GM12878 (cell line): ENCODE results near the gene NDUFS6. TPM values are rescaled to one million over a fixed set of nuclear protein-coding genes. Genes with fewer than 3 reads are reported as not detected.
A peak's percentile ranks its signal among the peaks of the same experiment; 100 is the strongest.

Experiments
- CEBPB ChIP-seq, 2 experiments: fragments of 150-350 bp in 1 of 2; IDR thresholded peaks; 2 replicates each; pipeline ENCODE4 v1.6.1; 2012 to 2014; ENCODE audit warnings: low read depth in 2 of 2, low read length in 2 of 2, borderline replicate concordance in 1 of 2, inconsistent platforms in 1 of 2
- CHD2 ChIP-seq: IDR thresholded peaks from 2 replicates; pipeline ENCODE4 v1.6.1; 2011; ENCODE audit warnings: low read depth, low read length, improper control_type of control experiment, borderline replicate concordance
- CTCF ChIP-seq, 3 experiments: IDR thresholded peaks in 2 of 3; conservative IDR thresholded peaks in 1 of 3; 2 replicates each; pipeline ENCODE4 v1.5.1; 2011; ENCODE audit warnings: low read depth in 3 of 3, low read length in 3 of 3, mild to moderate bottlenecking in 3 of 3, control low read depth in 2 of 3, moderate library complexity in 2 of 3, inconsistent platforms in 1 of 3, mixed read lengths in 1 of 3; ENCODE audit not compliant: control insufficient read depth in 2 of 3, insufficient read depth in 1 of 3; ENCODE audit errors: extremely low read depth in 1 of 3
- FOS ChIP-seq: IDR thresholded peaks from 3 replicates; pipeline ENCODE4 v1.6.1; 2011; ENCODE audit warnings: borderline replicate concordance; ENCODE audit not compliant: insufficient read length; ENCODE audit errors: extremely low read depth
- MYB ChIP-seq: fragments of 150-350 bp; IDR thresholded peaks from 2 replicates; pipeline ENCODE4 v1.6.1; 2014; ENCODE audit warnings: mild to moderate bottlenecking, low read depth, low read length, borderline replicate concordance
- PRDM15 ChIP-seq: fragments of 450-650 bp; formaldehyde crosslinking; IDR thresholded peaks from 2 replicates; pipeline ENCODE4 v1.4.0; 2020; ENCODE audit warnings: mild to moderate bottlenecking, moderate library complexity
- SMAD1 ChIP-seq: fragments of 450-650 bp; IDR thresholded peaks from 2 replicates; pipeline ENCODE4 v1.6.1; 2018; ENCODE audit warnings: mild to moderate bottlenecking, low read depth; ENCODE audit not compliant: partially characterized antibody
- SMARCA5 ChIP-seq: fragments of 450-650 bp; IDR thresholded peaks from 2 replicates; pipeline ENCODE4 v1.6.1; 2017; ENCODE audit warnings: mild to moderate bottlenecking
- SPI1 ChIP-seq: IDR thresholded peaks from 2 replicates; pipeline ENCODE4 v1.6.1; 2011; ENCODE audit warnings: low read depth, mild to moderate bottlenecking, low read length, moderate library complexity, borderline replicate concordance; ENCODE audit not compliant: insufficient read depth
- SREBF2 ChIP-seq: IDR thresholded peaks from 2 replicates; pipeline ENCODE4 v1.6.1; 2012; ENCODE audit warnings: mild to moderate bottlenecking, low read length
- SUPT20H ChIP-seq: IDR thresholded peaks from 2 replicates; pipeline ENCODE4 v1.6.1; 2011; ENCODE audit warnings: low read depth, mild to moderate bottlenecking, low read length, moderate library complexity, borderline replicate concordance; ENCODE audit not compliant: control insufficient read depth
- WRNIP1 ChIP-seq: IDR thresholded peaks from 2 replicates; pipeline ENCODE4 v1.6.1; 2011; ENCODE audit warnings: low read depth, low read length, improper control_type of control experiment, borderline replicate concordance
- ZNF24 ChIP-seq: fragments of 450-650 bp; IDR thresholded peaks from 2 replicates; pipeline ENCODE4 v1.6.1; 2017; ENCODE audit warnings: antibody characterized with exemption, mild to moderate bottlenecking
- ZNF622 ChIP-seq: fragments of 450-650 bp; IDR thresholded peaks from 2 replicates; pipeline ENCODE4 v1.6.1; 2017; ENCODE audit warnings: mild to moderate bottlenecking, inconsistent platforms
- polyA plus RNA-seq, 11 experiments: library from polyadenylated mRNA; depleted of rRNA in 4 of 11; unstranded in 6 of 11; stranded (reverse) in 5 of 11; fragments of >200 nt; fragmentation: Nextera tagmentation in 4 of 11; fragmentation: Illumina TruSeq in 1 of 11; extraction: Ambion mirVana in 4 of 11; extraction: Trizol in 1 of 11; gene quantifications; 1 replicate in 1 of 11; 2 replicates in 10 of 11; pipeline versions ENCODE4 v1.2.1 to v1.2.3, GENCODE V29; 2011 to 2016; ENCODE audit warnings: inconsistent platforms in 2 of 11, missing spikeins in 2 of 11, low read depth in 1 of 11
- total RNA-seq, 4 experiments: library from RNA; depleted of rRNA in 3 of 4; stranded (reverse); fragments of >200 nt in 3 of 4; fragmentation: Illumina TruSeq in 1 of 4; extraction: Trizol in 1 of 4; gene quantifications; 2 replicates each; pipeline versions ENCODE4 v1.2.1 to v1.2.3, GENCODE V29; 2013 to 2021

NDUFS6 gene
- total and polyA plus RNA-seq, 10 of the 15 experiments (the other 5 are each of a cell fraction or from before 2014, with no cell fraction given): 20.7 to 213 (median 58.3) TPM

GRCh38 chr5:1782385-1783215, 18.6 kb upstream of the NDUFS6 start (continued):
- TF ChIP-seq WRNIP1 (no peak), ZNF622 (no peak), CEBPB (IDR thresholded peaks at IDR 0.05; ENCODE audit: borderline replicate concordance in 1 of 2, low read depth in 2 of 2, low read length in 2 of 2) (no peak), FOS (no peak), SMARCA5 (peak; percentile 66; the same call in 1 of the 2 replicates), SUPT20H (no peak), CTCF (IDR thresholded peaks at IDR 0.05 in 2 of 3, conservative IDR thresholded peaks at IDR 0.05 in 1 of 3; ENCODE audit: control insufficient read depth in 2 of 3, extremely low read depth in 1 of 3, insufficient read depth in 1 of 3, low read depth in 3 of 3, low read length in 3 of 3) (no peak), SREBF2 (no peak), PRDM15 (CRISPR knock-in tag) (no peak), CHD2 (no peak), MYB (no peak), ZNF24 (no peak), SPI1 (no peak), SMAD1 (no peak)
